Stimulated activated CD8-positive, alpha-beta memory T cell treated with anti-CD3 and anti-CD28 coated beads, Interleukin-15, amount 100 ng/mL, for 4 hours (primary cell): Measurements from ENCODE around the gene FAM168A.

ENCODE experiments used
- DNase-seq, 2 donors: peaks; one replicate each; pipeline ENCODE4 v3.0.0-alpha.2; 2020; ENCODE audit warnings: low read depth in 2 of 2

Gene FAM168A

GRCh38 chr11:73426219-73426850 lies 171.6 kb downstream of the FAM168A start:
- no peak for DNase-seq

DNA sequence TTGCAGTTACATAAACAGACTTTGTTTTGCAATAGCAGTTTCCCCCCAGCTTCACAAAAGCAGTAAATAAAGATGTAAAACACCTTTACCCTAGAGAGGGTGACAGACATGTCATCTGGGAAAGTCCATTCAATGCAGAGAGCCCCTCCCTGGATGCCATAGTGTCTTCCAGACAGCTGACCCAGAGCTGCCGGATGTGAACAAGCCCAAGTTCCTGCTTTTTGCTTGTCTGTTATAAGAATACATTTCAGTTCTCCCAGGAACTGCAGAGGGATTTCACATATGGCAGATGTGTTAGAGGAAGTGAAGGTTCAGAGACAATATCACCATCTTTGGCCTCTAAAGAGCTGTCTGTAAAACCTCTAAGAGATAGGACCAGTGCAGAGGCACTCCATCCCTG lies 172.8 kb downstream of the FAM168A start:
- DNase-seq, result no peak

- no peak for DNase-seq
Observed at GRCh38 chr11:73423506-73423905, 174.4 kb downstream of the FAM168A start.

- no peak for DNase-seq
Observed at GRCh38 chr11:73422886-73423285, 175.0 kb downstream of the FAM168A start.

DNA sequence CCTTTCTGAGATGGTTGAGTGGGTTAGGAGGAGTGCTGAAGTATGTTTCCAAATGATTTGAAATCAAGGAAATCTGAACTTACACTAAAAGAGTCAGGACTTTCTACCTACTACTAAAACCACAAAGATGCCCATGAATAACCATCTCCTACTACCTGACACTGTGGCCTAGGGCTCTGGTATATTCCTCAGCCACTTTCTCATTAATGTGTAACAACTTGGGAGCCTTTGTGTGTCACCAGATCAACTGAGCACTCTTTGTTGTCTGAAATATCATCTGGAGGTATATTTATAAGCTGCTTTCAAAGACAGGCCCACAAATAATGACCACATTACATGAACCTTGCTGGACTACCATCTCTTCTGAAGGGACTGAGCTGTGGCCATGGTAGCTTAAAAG lies 177.8 kb downstream of the FAM168A start:
- no peak for DNase-seq

DNA sequence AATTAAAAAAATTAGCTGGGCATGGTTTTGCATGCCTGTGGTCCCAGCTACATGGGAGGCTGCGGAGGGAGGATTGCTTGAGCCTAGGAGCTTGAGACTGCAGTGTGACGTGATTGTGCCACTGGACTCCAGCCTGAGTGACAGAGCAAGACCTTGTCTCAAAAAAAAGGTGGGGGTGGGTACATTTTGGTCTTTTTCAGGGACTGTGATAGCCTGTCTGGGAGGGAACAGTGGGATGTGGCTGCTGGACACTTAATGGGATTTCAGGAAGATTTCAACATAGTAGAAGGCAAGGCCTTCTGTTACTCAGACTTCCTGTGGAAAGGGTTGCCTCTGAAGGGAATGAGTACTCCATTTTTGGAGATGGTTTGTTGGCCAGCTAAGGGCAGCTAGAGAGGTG lies 181.1 kb downstream of the FAM168A start:
- DNase-seq, result no peak

- DNase-seq, result no peak
Observed at GRCh38 chr11:73415854-73416615, 181.9 kb downstream of the FAM168A start.

DNA sequence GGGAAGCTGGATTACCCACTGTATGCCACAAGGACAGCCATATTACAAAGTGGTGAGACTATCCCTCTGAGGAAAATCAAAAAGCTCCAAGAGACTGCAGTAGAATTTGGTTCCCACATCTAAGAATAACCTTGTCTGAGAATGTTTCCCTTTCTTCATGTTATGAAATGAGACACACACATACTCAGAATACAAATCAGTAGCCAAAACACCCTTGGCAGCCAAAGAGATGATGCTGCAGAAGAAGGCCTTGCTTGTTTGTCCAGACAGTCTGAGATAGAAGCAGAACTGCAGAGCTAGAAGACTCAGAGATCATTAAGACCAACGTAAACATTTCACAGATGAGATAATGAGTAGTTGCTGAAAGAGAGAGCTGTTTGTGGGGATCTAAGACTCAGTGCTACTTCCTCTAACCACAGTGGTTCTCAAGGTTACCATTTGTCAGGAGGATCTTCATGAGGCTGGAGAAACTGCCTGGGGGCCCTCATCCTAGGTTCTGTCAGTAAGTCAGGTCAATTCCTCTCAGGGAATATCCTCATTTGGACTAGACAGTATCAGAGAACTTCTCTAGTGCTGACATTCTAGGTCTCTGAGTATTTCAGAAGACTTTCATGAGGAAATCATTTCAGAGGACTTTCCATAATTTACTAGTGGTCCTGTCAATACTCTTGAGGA lies 182.8 kb downstream of the FAM168A start:
- DNase-seq, result no peak

DNA sequence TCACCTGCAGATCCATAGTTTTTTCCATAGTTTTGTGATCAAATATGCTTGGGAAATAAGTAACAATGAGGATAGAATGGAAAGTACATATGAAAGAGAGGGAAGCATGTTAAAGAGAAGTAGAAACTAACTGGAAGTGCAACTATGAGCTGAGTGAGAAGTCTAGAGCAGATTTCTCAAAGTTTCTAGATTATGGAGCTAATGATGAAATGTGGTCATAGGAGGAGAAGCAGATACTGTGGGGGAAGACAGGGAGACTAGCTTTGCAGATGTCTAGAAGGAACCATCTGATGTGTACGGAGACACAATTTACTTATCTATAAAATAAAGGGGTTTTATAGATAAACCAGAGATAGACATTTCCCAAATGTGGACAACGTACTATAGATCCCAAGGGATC lies 184.7 kb downstream of the FAM168A start:
- DNase-seq, result no peak

GRCh38 chr11:73412308-73412707 lies 185.6 kb downstream of the FAM168A start:
- DNase-seq, result no peak

- DNase-seq, result no peak
Observed at GRCh38 chr11:73411031-73411430, 186.9 kb downstream of the FAM168A start.

DNA sequence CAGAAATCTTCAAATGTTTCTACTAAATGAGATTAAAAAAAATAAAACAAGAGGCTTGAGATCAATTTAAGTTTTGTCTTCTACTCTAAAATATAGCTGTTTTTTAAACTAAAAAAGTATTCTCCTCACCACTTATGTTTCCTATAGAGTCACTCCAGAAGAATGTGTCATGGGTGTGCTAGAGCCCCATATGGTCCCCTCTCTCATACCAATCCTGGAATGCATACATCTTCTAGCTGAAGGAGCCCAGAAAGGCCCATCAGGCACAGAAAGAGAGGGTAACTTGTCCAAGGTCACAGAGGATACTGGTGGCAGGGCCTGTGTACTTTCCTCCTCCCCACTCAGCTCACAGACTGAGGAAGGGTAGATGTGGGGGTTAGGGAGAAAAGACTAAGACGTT lies 187.3 kb downstream of the FAM168A start:
- DNase-seq, result no peak

GRCh38 chr11:73409431-73409830 lies 188.5 kb downstream of the FAM168A start:
- DNase-seq, result no peak

- no peak for DNase-seq
Observed at GRCh38 chr11:73406619-73407018, 191.3 kb downstream of the FAM168A start.

DNA sequence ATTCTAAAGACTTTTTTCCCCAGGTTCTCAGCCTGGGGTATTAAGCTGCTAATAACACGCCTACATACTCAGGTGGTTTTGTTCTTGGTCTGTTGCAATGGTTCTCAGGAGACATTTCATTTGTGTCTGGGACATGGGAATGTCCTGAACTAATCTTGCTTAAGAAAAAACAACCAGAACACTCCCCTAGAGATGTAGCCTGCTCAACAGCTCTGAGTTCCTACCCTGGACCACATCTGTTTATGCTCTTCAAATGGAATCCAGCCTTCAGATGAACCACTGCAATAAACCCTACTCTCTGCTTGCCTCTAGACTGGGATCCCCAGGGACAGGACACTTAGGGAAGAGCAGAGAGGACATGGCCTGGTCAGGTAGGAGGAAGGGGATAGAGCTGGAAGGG lies 191.8 kb downstream of the FAM168A start:
- DNase-seq, result no peak

- DNase-seq, result no peak
Observed at GRCh38 chr11:73405146-73405510, 192.8 kb downstream of the FAM168A start.

- DNase-seq, result no peak
Observed at GRCh38 chr11:73404506-73405145, 193.3 kb downstream of the FAM168A start.

DNA sequence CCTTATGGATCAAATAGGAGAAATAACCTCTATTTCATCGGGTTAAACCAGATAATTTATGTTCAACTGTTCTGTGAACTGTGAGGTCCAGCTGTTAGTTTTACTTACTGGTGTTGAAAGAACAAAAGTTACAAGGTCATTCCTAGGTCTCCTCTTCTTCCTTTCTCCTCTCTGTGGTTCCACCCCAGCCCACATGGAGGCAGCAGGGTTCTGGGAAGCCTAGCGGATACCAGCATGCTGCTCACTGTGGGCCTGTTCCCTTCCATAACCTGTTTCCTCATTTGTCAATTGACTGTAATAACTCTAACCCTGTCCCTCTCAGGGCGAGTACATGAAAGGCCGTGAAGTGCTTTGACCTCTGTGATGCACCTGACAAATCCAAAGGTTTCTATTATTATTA lies 193.9 kb downstream of the FAM168A start:
- no peak for DNase-seq

- DNase-seq, result no peak
Observed at GRCh38 chr11:73403541-73403940, 194.4 kb downstream of the FAM168A start.

- DNase-seq, result no peak
Observed at GRCh38 chr11:73402834-73403185, 195.1 kb downstream of the FAM168A start.

DNA sequence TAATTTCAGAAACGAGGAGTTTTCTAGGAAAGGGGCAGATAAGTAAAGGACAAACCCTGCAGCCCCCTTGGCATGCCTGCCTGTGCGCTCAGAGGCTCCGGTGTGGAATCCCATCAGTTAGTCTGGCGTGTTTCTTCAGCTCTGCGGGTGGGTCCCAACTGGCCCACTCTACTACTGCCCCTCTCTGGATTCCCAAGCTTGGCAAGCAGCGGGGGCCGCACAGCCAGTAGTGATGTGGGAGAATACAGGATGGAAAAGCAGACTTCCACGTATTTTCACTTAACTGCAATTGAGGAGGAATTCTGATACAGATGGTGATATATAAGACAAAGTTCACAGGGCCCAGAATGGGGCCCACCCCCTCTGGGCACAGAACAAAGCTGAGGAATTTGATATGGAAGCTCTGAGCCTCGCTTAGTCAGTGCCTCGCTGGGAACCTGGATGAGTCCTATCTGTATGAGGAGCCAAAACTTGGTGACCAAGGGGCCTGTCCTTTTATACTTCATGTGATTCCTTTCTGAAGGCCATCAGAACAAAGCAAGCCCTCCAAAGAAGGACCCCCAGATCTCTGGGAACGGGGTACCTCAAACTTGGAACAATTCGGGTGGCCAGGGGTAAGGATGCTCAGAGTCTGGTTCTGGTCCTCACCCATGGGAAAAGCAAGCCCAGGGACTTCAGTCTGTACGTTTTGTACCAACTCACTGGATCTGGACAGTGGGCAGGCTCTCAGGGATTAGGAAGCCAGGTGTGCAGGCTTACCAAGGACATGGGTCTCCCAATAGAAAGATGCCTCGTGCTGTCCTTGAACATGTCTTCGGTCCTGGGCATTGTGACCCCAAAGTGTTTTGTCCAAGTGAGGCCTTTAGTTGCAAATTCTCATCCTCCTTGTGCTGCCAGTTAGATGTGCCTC lies 195.7 kb downstream of the FAM168A start:
- DNase-seq, result no peak
